ENCODE data around the gene METTL15. TPM values are rescaled to one million over a fixed set of nuclear protein-coding genes. Genes with fewer than 3 reads are reported as not detected.

Gene METTL15
- total RNA-seq, 1 experiment from 2014 or later: 9.1 TPM

GRCh38 chr11:28223994-28224393 lies 115.8 kb downstream of the METTL15 start:
- no peak overlapping the region for H3T11ph ChIP-seq (ENCODE audit: low read length)
- H3K27ac ChIP-seq (ENCODE audit: insufficient read length, low read depth, low read length): no peak overlapping the region
- no peak overlapping the region for H2BK15ac ChIP-seq (ENCODE audit: low read depth, low read length)
- H4K20me1 ChIP-seq (ENCODE audit: control insufficient read depth, insufficient read depth, insufficient read length): no peaks in the 10 kb centered on the region
- no peak overlapping the region for H4K5ac ChIP-seq (ENCODE audit: insufficient read length, low read depth, low read length)
- no peak overlapping the region for H3K18ac ChIP-seq (ENCODE audit: insufficient read length, low read depth, low read length)
- Mint-ChIP-seq H3K27ac (no peak overlapping the region), H3K36me3 (ENCODE audit: insufficient read depth in 1 of 3, low read depth in 3 of 3) (peaks cover 19 to 32% (median 30%) of the 10 kb centered on the region in 3 experiments), H3K4me1 (no peaks in the 10 kb centered on the region), H3K9me3 (peaks cover 16 to 21% of the 10 kb centered on the region in 2 experiments), H3K27me3 (ENCODE audit: low read depth) (no peaks in the 10 kb centered on the region), H3K4me3 (no peak overlapping the region)
- no peak overlapping the region for H2BK120ac ChIP-seq (ENCODE audit: low read depth, low read length, poor library complexity, severe bottlenecking)
- no peak overlapping the region for H3K4me2 ChIP-seq (ENCODE audit: insufficient read depth, insufficient read length, low read length)
- H3K4ac ChIP-seq (ENCODE audit: low read depth, low read length): no peak overlapping the region
- DNase-seq: no peak
- H3K23ac ChIP-seq (ENCODE audit: insufficient read length, low read depth, low read length): no peak overlapping the region
- no peaks in the 10 kb centered on the region for H3K79me1 ChIP-seq (ENCODE audit: insufficient read depth, low read depth, low read length, poor library complexity, severe bottlenecking)
- H3K4me1 ChIP-seq (ENCODE audit: insufficient read depth, low read length): no peaks in the 10 kb centered on the region
- H2AFZ ChIP-seq (ENCODE audit: low read length): no peak overlapping the region
- H2BK5ac ChIP-seq (ENCODE audit: insufficient read length, low read length): no peak overlapping the region
- H4K8ac ChIP-seq (replicated peaks; ENCODE audit: insufficient read length, low read depth, low read length): no peak overlapping the region
- no peak overlapping the region for H2AK5ac ChIP-seq (ENCODE audit: insufficient read length, low read length)
- H3K9me3 ChIP-seq (ENCODE audit: control insufficient read depth, low read depth, low read length): no peaks in the 10 kb centered on the region
- no peak overlapping the region for H2BK12ac ChIP-seq (ENCODE audit: insufficient read length, low read depth, low read length)
- H3K56ac ChIP-seq (ENCODE audit: insufficient read length, low read depth, low read length): no peak overlapping the region
- H3K9ac ChIP-seq (ENCODE audit: extremely low read depth, insufficient read length, low read length): no peak overlapping the region
- H3K79me2 ChIP-seq (ENCODE audit: insufficient read depth, low read length): no peaks in the 10 kb centered on the region
- TF ChIP-seq, protein P1, sequence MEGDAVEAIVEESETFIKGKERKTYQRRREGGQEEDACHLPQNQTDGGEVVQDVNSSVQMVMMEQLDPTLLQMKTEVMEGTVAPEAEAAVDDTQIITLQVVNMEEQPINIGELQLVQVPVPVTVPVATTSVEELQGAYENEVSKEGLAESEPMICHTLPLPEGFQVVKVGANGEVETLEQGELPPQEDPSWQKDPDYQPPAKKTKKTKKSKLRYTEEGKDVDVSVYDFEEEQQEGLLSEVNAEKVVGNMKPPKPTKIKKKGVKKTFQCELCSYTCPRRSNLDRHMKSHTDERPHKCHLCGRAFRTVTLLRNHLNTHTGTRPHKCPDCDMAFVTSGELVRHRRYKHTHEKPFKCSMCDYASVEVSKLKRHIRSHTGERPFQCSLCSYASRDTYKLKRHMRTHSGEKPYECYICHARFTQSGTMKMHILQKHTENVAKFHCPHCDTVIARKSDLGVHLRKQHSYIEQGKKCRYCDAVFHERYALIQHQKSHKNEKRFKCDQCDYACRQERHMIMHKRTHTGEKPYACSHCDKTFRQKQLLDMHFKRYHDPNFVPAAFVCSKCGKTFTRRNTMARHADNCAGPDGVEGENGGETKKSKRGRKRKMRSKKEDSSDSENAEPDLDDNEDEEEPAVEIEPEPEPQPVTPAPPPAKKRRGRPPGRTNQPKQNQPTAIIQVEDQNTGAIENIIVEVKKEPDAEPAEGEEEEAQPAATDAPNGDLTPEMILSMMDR (conservative IDR thresholded peaks at IDR 0.05): no peak
- no peak overlapping the region for H3K14ac ChIP-seq (ENCODE audit: insufficient read depth, low read length)
- H3K23me2 ChIP-seq (ENCODE audit: insufficient read length, low read depth, low read length, poor library complexity, severe bottlenecking): no peaks in the 10 kb centered on the region
- no CpG with 5 or more reads among the region's 2 CpGs for WGBS (ENCODE audit: extremely low coverage, insufficient read length, low lambda C conversion rate)
- H2BK20ac ChIP-seq (ENCODE audit: low read depth, low read length, poor library complexity, severe bottlenecking): no peak overlapping the region
- H4K91ac ChIP-seq (ENCODE audit: insufficient read length, low read depth, low read length): no peak overlapping the region
- H3K27me3 ChIP-seq (ENCODE audit: insufficient read depth, low read length): no peaks in the 10 kb centered on the region
